Loucy (cell line): ENCODE measurements around the gene SGPP2.

Source experiments
- H2AFZ ChIP-seq: fragments of 200-600 bp; sonication (generic); 2 replicates; pipeline ENCODE4 v1.6.0; 2016; ENCODE audit warnings: antibody characterized with exemption, mild to moderate bottlenecking, low read length, moderate library complexity
- H3F3A ChIP-seq: fragments of 200-600 bp; 2 replicates; pipeline ENCODE4 v1.6.0; 2016; ENCODE audit warnings: antibody characterized with exemption, low read depth, mild to moderate bottlenecking
- H3K27me3 ChIP-seq: fragments of 200-600 bp; sonication (generic); 2 replicates; pipeline ENCODE4 v1.6.1; 2014; ENCODE audit warnings: low read length, mild to moderate bottlenecking; ENCODE audit not compliant: insufficient read depth, poor library complexity, severe bottlenecking
- H3K36me3 ChIP-seq: fragments of 200-600 bp; sonication (generic); 2 replicates; pipeline ENCODE4 v1.6.1; 2016; ENCODE audit warnings: low read length; ENCODE audit not compliant: insufficient read depth
- H3K4me1 ChIP-seq: fragments of 200-600 bp; sonication (generic); 2 replicates; pipeline ENCODE4 v1.5.1; 2014; ENCODE audit warnings: low read length, mild to moderate bottlenecking; ENCODE audit not compliant: insufficient read depth, poor library complexity, severe bottlenecking
- H3K4me2 ChIP-seq: fragments of 200-600 bp; sonication (generic); 2 replicates; pipeline ENCODE4 v1.6.0; 2014; ENCODE audit warnings: antibody characterized with exemption, low read length, low read depth, mild to moderate bottlenecking; ENCODE audit not compliant: poor library complexity, severe bottlenecking
- H3K4me3 ChIP-seq: fragments of 200-600 bp; sonication (generic); 2 replicates; pipeline ENCODE4 v1.5.1; 2014; ENCODE audit warnings: low read length, mild to moderate bottlenecking, mixed read lengths; ENCODE audit not compliant: poor library complexity, severe bottlenecking
- H3K79me2 ChIP-seq: fragments of 200-600 bp; sonication (generic); 2 replicates; pipeline ENCODE4 v1.6.1; 2014; ENCODE audit warnings: low read length; ENCODE audit not compliant: insufficient read depth
- H3K9ac ChIP-seq: fragments of 200-600 bp; sonication (generic); 2 replicates; pipeline ENCODE4 v1.6.0; 2014; ENCODE audit warnings: mild to moderate bottlenecking, low read depth, low read length, moderate library complexity; ENCODE audit not compliant: poor library complexity, severe bottlenecking
- H3K9me2 ChIP-seq: fragments of 200-600 bp; sonication (generic); replicated peaks from 2 replicates; pipeline ENCODE4 v1.6.1; 2016; ENCODE audit warnings: low read depth, low read length, mixed read lengths
- H3K9me3 ChIP-seq: fragments of 200-600 bp; sonication (generic); 2 replicates; pipeline ENCODE4 v1.6.1; 2014; ENCODE audit warnings: mild to moderate bottlenecking, antibody characterized with exemption, low read length, low read depth; ENCODE audit not compliant: insufficient read depth
- H4K20me1 ChIP-seq: fragments of 200-600 bp; sonication (generic); 2 replicates; pipeline ENCODE4 v1.6.0; 2014; ENCODE audit warnings: antibody characterized with exemption, low read length, mild to moderate bottlenecking; ENCODE audit not compliant: insufficient read depth, poor library complexity, severe bottlenecking
- EZH2phosphoT487 ChIP-seq: fragments of 200-600 bp; IDR thresholded peaks from 2 replicates; pipeline ENCODE4 v1.6.1; 2018; ENCODE audit warnings: antibody characterized with exemption, mild to moderate bottlenecking, moderate library complexity, borderline replicate concordance
- TF ChIP-seq, protein P1 (sequence below): fragments of 200-600 bp; sonication (generic); conservative IDR thresholded peaks from 2 replicates; pipeline ENCODE4 v1.5.1; 2014; ENCODE audit warnings: mild to moderate bottlenecking, antibody characterized with exemption, low read length

The SGPP2 gene

GRCh38 chr2:222495388-222495787 lies 71.0 kb downstream of the SGPP2 start:
- H3K9me3 ChIP-seq = no peaks in the 10 kb centered on the region; the same call in 1 of the 2 replicates
- H2AFZ ChIP-seq = no peak overlapping the region
- no peaks in the 10 kb centered on the region for H3F3A ChIP-seq
- H3K27me3 ChIP-seq = no peaks in the 10 kb centered on the region
- H3K79me2 ChIP-seq = no peaks in the 10 kb centered on the region
- no peaks in the 10 kb centered on the region for H3K4me1 ChIP-seq
- H3K9ac ChIP-seq = no peak overlapping the region
- H3K4me2 ChIP-seq = no peak overlapping the region
- H3K9me2 ChIP-seq = no peaks in the 10 kb centered on the region
- no peak overlapping the region for H3K4me3 ChIP-seq
- no peaks in the 10 kb centered on the region for H4K20me1 ChIP-seq
- TF ChIP-seq EZH2phosphoT487 = no peak
- TF ChIP-seq, protein P1, sequence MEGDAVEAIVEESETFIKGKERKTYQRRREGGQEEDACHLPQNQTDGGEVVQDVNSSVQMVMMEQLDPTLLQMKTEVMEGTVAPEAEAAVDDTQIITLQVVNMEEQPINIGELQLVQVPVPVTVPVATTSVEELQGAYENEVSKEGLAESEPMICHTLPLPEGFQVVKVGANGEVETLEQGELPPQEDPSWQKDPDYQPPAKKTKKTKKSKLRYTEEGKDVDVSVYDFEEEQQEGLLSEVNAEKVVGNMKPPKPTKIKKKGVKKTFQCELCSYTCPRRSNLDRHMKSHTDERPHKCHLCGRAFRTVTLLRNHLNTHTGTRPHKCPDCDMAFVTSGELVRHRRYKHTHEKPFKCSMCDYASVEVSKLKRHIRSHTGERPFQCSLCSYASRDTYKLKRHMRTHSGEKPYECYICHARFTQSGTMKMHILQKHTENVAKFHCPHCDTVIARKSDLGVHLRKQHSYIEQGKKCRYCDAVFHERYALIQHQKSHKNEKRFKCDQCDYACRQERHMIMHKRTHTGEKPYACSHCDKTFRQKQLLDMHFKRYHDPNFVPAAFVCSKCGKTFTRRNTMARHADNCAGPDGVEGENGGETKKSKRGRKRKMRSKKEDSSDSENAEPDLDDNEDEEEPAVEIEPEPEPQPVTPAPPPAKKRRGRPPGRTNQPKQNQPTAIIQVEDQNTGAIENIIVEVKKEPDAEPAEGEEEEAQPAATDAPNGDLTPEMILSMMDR = no peak
- H3K36me3 ChIP-seq = no peaks in the 10 kb centered on the region

- H3K4me1 ChIP-seq = no peaks in the 10 kb centered on the region
- no peak overlapping the region for H3K9ac ChIP-seq
- H3K36me3 ChIP-seq = no peaks in the 10 kb centered on the region
- no peaks in the 10 kb centered on the region for H3F3A ChIP-seq
- H2AFZ ChIP-seq = no peak overlapping the region
- H3K4me3 ChIP-seq = no peak overlapping the region
- no peaks in the 10 kb centered on the region for H3K79me2 ChIP-seq
- no peaks in the 10 kb centered on the region for H3K9me3 ChIP-seq
- H3K9me2 ChIP-seq = no peaks in the 10 kb centered on the region
- H3K27me3 ChIP-seq = no peaks in the 10 kb centered on the region
- TF ChIP-seq, protein P1 = no peak
- TF ChIP-seq EZH2phosphoT487 = no peak
- no peaks in the 10 kb centered on the region for H4K20me1 ChIP-seq
- no peak overlapping the region for H3K4me2 ChIP-seq
These were observed 74.9 kb downstream of the SGPP2 start for GRCh38 chr2:222499226-222499625.

DNA sequence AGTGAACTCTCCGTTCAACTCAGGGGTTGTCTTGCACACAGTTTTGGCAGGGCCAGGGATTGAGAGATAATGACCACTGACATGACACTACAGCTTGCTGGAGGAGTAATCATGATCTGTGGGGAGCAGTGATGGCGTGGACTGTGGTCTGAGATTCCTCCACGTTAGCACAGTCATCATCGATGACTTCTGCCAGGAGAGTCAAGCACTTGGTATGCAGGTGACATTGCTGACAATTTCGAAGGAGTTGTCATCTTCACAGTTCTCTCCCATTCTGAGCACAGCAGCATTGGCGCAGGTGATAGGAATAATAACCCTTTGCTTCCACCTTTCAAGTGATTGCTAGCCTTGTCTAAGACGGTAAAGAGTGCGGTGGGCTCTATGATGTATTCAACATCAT lies 79.8 kb downstream of the SGPP2 start:
- Histone ChIP-seq H3K4me1 (no peaks in the 10 kb centered on the region), H3K79me2 (no peaks in the 10 kb centered on the region), H3K27me3 (no peaks in the 10 kb centered on the region), H3K36me3 (no peaks in the 10 kb centered on the region), H4K20me1 (no peaks in the 10 kb centered on the region), H3K4me2 (no peak overlapping the region), H3K9ac (no peak overlapping the region), H3K9me2 (no peaks in the 10 kb centered on the region), H3K9me3 (no peaks in the 10 kb centered on the region), H3K4me3 (no peak overlapping the region), H2AFZ (no peak overlapping the region), H3F3A (no peaks in the 10 kb centered on the region)
- TF ChIP-seq EZH2phosphoT487 = no peak
- TF ChIP-seq, protein P1 = no peak
